Measurements from ENCODE around the gene GLI2. TPM values are rescaled to one million over a fixed set of nuclear protein-coding genes. Genes with fewer than 3 reads are reported as not detected.

Gene GLI2
- polyA plus RNA-seq, 3 donors, result not detected

- Histone ChIP-seq H3K4me2 (replicated peaks; ENCODE audit: extremely low read depth, low read length, poor library complexity, severe bottlenecking) (no peak overlapping the region), H4K20me1 (ENCODE audit: insufficient read depth, low read length) (no peaks in the 10 kb centered on the region), H3K9ac (ENCODE audit: insufficient read depth, low read length, poor library complexity, severe bottlenecking) (no peak overlapping the region), H3K4me3 (replicated peaks in 1 of 3; ENCODE audit: low read depth in 2 of 3, low read length in 3 of 3) (no peak overlapping the region), H2AFZ (ENCODE audit: insufficient read depth, low read depth, low read length, poor library complexity, severe bottlenecking) (no peak overlapping the region), H3K27ac (ENCODE audit: low read depth in 1 of 2, low read length in 2 of 2) (no peak overlapping the region), H3K9me3 (replicated peaks in 1 of 2; ENCODE audit: control insufficient read depth in 1 of 2, insufficient read depth in 1 of 2, low read length in 2 of 2) (no peaks in the 10 kb centered on the region), H3K4me1 (ENCODE audit: control insufficient read depth in 1 of 2, insufficient read depth in 2 of 2, low read length in 2 of 2) (no peaks in the 10 kb centered on the region), H3K27me3 (ENCODE audit: control insufficient read depth in 2 of 2, insufficient read depth in 2 of 2, low read length in 2 of 2) (no peaks in the 10 kb centered on the region), H3K79me2 (ENCODE audit: insufficient read depth, low read length) (no peaks in the 10 kb centered on the region), H3K36me3 (replicated peaks in 1 of 2; ENCODE audit: control insufficient read depth in 1 of 2, insufficient read depth in 2 of 2, low read length in 2 of 2) (no peaks in the 10 kb centered on the region)
- Mint-ChIP-seq H3K9me3 (no peaks in the 10 kb centered on the region), H3K27me3 (ENCODE audit: low read depth in 3 of 3) (peaks cover 0 to 2% (median 0%) of the 10 kb centered on the region in 3 donors), H3K27ac (no peak overlapping the region), H3K36me3 (no peaks in the 10 kb centered on the region), H3K4me3 (no peak overlapping the region), H3K4me1 (no peaks in the 10 kb centered on the region)
- TF ChIP-seq CTCF (IDR thresholded peaks at IDR 0.05), result no peak
- WGBS (ENCODE audit: insufficient coverage), result 89% methylated on average over 7 of the region's 11 CpGs
- intact Hi-C loops (cut with micrococcal nuclease), result no loop called here
- no peak for DNase-seq
Observed at GRCh38 chr2:120769076-120769786, 33.6 kb downstream of the GLI2 start.

- no peaks in the 10 kb centered on the region for H3K36me3 Mint-ChIP-seq
Observed at GRCh38 chr2:120769787-120770120, 34.1 kb downstream of the GLI2 start.

More at GRCh38 chr2:120769787-120770120, 34.1 kb downstream of the GLI2 start:
- H4K20me1 ChIP-seq (ENCODE audit: insufficient read depth, low read length), result no peaks in the 10 kb centered on the region
- H3K27ac Mint-ChIP-seq, result no peak overlapping the region
- no peak overlapping the region for H3K4me2 ChIP-seq (replicated peaks; ENCODE audit: extremely low read depth, low read length, poor library complexity, severe bottlenecking)
- H3K36me3 ChIP-seq (replicated peaks in 1 of 2; ENCODE audit: control insufficient read depth in 1 of 2, insufficient read depth in 2 of 2, low read length in 2 of 2), result no peaks in the 10 kb centered on the region
- H3K9me3 ChIP-seq (replicated peaks in 1 of 2; ENCODE audit: control insufficient read depth in 1 of 2, insufficient read depth in 1 of 2, low read length in 2 of 2), result no peaks in the 10 kb centered on the region
- no peak for DNase-seq
- H3K4me3 Mint-ChIP-seq, result no peak overlapping the region
- intact Hi-C loops (cut with micrococcal nuclease), result no loop called here
- no peak overlapping the region for H2AFZ ChIP-seq (ENCODE audit: insufficient read depth, low read depth, low read length, poor library complexity, severe bottlenecking)
- no peak overlapping the region for H3K27ac ChIP-seq (ENCODE audit: low read depth in 1 of 2, low read length in 2 of 2)
- no peaks in the 10 kb centered on the region for H3K4me1 Mint-ChIP-seq
- peaks cover 0 to 2% (median 0%) of the 10 kb centered on the region in 3 donors for H3K27me3 Mint-ChIP-seq (ENCODE audit: low read depth in 3 of 3)
- no peak for TF ChIP-seq CTCF (IDR thresholded peaks at IDR 0.05)
- no peaks in the 10 kb centered on the region for H3K4me1 ChIP-seq (ENCODE audit: control insufficient read depth in 1 of 2, insufficient read depth in 2 of 2, low read length in 2 of 2)
- no peaks in the 10 kb centered on the region for H3K27me3 ChIP-seq (ENCODE audit: control insufficient read depth in 2 of 2, insufficient read depth in 2 of 2, low read length in 2 of 2)
- 92% methylated on average over 2 of the region's 2 CpGs for WGBS (ENCODE audit: insufficient coverage)
- H3K9ac ChIP-seq (ENCODE audit: insufficient read depth, low read length, poor library complexity, severe bottlenecking), result no peak overlapping the region
- H3K9me3 Mint-ChIP-seq, result no peaks in the 10 kb centered on the region
- H3K4me3 ChIP-seq (replicated peaks in 1 of 3; ENCODE audit: low read depth in 2 of 3, low read length in 3 of 3), result no peak overlapping the region
- H3K79me2 ChIP-seq (ENCODE audit: insufficient read depth, low read length), result no peaks in the 10 kb centered on the region

Measured in CD14-positive monocyte (primary cell).